SHP77 (cell line): ENCODE measurements around the gene LTBR.

ENCODE experiments used
- DNase-seq, 2 experiments: peaks; one replicate each; lab custom pipeline; 2025; lab: John Stamatoyannopoulos, UW

LTBR gene

DNA sequence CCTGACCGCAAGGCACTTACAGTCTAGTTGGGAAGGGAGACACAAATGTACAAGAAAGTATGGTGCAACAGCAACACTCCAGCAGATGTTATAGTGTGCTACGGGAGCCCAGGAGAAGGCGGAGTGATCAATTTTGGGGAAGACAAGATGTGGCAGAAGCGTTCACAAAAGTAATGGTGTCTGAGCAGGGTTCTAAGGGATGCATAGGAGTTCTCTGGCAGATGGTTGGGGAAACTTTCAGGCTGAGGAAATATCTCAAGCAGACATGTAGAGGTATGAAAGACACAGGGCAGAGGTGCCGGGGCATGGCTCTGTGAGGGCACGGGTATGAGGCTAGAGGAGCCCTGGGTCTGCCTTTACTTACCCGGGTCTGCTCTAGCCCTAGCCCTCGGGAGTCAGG, 37.0 kb upstream of the LTBR start:
- no peak for DNase-seq

DNA sequence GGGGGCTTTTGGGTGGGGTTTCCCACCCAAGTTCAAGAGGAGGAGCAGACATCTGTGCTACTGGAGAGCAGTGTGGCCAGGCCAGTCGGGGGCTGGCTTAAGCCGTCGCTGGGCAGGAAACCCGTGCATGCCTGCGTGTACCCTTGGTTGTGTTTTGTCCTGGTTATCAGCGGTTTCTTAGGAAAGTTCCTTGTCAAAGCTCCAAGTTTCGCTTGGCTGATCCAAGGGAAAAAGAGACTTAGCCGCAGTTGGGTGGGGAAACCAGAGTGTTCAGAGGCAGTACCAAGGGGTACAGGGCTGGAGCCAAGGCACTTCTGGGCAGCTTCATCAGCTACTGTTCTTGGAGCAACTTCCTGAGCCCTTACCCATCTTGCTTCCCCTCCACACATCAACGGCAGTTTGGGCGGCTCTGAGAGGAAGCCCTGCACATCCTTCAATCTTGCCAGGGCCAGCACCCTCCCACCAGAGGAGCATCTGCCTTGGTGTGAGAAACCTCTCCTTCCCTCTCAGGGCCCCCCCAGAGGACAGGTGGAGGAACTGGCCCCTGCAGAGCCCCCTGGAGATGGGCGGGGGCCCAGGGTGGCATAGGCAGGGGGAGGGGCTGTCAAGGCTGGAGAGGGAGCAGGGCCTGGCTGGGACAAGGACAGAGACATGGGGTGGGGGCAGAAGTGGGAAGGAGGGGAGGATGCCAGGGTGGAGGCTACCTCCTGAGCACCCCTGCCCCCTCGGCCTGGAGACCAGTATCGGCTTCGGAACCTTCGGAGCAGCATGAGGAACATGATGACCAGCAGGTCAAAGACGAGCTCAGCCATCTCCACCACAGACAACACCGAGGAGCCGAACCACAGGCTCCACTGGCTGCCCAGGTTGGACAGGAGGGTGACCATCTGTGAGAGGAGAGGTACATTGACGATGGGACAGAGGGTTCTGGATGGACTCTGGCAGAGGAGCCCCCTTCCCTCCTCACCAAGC, 36.3 kb upstream of the LTBR start:
- DNase-seq, result no peak

DNA sequence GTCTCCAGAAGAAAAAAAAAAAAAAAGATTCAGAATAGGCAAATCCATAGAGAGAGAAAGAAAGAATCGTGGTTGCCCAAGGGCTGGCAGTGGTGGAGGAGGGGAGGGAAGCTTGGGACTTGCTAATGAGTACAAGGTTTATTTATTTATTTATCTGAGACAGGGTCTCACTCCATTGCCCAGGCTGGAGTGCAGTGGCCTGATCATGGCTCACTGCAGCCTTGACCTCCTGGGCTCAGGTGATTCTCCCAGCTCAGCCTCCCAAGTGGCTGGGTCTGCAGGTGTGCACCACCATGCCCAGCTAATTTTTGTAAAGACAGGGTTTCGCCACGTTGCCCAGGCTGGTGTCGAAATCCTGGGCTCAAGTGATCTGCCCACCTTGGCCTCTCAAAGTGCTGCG, 32.3 kb upstream of the LTBR start:
- no peak for DNase-seq

DNA sequence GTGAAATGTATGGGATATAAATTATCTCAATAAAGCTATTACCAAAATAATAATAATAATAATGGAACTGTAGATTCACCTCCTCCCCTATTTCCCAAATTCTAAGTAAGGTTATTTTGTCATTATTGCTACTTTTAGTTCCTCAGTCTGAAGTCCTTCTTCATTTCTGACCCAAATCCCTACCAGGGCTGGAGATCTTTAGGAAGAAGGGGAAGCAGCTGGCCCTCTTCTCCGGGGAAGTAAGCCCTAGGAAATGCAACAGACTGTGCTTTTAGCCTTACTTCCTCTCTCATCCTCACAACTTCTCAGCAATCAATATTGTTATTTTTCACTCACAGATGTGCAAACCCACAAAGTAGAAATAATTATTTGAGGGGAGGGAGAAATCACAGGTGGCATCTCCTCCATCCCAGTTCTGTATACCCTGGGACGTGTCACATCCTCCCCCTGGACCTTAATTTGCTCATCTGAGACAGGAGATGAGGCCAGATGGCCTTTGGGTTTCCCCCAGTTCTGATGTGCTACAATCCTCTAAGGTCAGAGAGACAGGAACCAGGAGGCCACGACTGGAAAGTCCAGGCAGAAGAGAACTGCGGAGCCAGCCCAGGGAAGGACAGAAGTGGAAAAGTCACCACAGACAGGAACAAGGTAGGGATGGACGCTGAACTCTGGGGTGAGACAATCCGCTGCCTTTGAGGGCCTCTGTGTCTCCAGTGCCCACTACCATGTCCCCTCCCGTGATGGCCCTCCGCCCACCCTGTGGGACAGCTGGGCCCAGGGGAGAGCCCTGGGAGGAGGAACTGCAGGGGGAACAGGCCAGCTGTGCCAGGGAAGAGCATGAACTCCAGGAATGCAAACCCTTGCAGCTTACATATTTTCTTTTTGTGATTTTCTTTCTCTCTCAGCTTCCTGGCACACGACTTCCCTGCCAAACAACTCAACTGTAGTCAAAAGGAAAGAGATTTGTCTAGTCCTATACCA, 31.5 kb upstream of the LTBR start:
- no peak for DNase-seq

DNA sequence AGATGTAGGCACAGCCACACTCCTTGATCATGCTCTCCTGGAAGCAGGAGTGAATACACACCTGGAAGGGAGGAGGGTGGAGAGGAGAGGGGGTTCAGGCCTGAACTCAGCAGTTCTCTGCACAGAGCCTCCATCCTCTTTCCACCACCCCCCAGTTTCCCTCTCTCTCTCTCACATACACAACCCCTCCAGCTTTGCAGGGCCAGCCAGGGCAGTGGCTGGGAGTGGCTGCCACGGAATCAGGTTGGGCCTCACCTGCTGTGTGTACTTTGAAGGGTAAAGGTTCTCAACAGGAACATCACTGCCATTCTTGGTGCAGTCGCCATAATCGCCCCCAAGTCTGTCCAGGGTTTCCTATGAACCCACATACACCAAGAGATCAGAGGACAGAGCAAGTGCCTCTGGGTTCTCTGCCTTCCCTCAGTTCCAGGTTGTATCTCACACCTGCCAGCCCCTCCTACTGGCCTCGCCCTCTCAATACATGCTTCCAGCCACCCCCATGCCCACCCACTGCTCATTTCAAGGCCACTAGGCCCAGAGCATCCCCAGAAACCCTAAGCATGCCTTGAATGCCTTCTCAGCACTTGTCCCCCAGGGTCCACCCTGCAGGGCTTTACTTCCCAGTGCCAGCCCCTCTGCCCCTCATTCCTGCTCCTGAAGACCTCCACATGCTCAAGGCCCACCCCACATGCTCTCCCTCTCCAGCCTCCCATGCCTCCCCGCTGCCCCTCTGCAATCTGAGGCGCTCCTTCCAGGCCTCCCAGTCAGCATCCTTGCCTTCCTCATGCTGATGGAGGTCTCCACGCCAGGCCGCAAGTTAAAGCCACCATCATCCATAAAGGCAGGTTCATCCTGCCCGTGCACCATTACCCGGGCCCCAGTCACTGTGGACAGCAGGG, 29.2 kb upstream of the LTBR start:
- no peak for DNase-seq

DNA sequence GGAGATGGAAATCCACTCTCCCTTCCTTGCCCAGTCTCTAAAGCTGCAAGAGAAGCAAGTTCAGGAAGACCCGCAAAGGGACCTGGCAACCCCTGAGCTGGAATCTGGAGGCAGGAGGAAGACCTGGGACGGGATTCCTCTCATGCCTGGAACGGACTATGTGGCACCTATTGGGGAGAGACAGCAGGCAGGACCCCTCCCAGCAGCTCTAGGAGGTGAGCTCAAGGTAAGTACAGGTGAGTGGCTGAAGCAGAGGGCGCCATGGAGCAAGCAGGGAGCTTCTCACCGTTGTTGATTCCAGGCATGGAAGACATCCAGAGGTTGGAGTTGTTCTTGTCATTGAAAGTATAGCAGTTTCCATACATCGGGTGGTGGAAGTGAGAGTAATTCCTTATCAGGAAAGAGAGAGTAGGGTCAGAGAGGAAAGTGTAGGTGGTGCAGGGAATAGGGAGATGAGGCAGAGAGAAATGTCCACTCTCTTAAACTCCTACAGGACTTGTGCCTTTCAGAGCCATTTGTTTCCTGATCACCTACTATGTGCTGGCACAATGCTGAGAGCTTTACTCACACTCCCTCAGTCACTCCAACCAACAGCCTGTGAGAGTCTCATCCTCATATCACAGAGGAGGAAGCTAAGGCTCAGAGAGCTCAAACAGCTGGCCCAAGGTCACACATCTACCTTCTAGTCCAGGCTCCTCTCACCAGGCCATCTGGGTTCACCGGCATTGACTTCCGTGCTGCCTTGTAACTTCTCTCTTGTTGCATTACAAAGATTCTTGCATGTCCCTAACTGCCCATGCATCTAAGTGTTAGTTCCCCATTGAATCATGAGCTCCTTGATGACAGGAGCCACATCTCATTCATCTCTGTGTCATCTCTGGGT, 28.2 kb upstream of the LTBR start:
- DNase-seq, result no peak

DNA sequence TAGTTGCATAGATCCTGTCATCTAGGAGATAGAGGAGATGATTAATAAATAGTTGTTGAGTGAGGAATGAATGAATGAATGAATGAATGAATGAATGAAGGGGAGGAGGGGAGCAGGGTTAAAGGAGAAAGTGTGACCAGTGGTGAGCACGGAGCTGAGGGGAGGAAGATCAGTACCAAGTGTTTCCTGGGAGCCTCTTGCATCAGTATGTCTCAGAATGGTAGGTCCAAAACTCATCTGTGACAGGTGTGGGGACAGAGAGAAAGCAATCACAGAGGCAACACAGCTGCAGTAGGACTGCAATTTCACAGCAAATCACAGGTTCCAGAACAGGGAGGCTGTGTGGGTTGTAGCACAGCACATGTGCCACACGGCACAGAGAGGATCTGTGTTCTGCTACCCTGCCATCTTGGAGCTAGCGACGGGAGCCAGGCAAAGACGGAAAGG, 27.6 kb upstream of the LTBR start:
- DNase-seq, result no peak

DNA sequence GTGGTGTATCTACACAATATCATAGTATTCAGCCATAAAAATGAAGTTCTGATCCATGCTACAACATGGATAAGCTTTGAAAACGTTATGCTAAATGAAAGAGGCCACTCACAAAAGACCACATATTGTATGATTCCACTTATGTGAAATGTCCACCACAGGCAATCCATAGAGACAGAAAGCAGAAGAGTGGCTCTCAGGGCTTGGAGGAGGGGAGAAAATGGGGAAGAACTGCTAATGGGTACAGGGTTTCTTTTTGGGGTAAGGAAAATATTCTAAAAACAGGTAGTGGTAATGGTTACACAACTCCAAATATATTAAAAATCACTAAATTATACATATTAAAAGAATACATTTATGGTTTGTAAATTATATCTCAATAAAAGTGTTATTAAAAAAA, 25.1 kb upstream of the LTBR start:
- DNase-seq, result no peak

DNA sequence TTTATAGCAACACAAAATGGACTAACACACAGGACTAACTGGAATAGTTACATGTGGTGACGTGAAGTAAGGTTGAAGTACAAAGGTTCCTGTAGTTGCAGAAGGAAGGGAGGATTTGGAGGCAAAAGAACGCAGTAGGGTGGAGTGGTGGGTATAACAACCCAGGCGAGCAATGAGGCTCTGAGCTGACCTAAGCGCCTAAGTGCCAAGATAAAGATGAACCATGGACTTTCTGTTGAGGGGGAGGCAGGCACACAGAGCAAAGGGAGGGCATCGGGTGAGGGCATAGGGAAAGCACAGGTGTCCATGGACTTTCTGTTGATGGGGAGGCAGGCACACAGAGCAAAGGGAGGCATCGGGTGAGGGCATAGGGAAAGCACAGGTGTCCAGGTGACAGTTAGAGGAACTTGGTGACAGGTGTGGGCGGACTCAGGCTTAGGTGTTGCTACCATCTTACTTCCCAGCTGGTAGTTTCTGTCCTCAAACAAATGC, 23.8 kb upstream of the LTBR start:
- DNase-seq, result no peak

DNA sequence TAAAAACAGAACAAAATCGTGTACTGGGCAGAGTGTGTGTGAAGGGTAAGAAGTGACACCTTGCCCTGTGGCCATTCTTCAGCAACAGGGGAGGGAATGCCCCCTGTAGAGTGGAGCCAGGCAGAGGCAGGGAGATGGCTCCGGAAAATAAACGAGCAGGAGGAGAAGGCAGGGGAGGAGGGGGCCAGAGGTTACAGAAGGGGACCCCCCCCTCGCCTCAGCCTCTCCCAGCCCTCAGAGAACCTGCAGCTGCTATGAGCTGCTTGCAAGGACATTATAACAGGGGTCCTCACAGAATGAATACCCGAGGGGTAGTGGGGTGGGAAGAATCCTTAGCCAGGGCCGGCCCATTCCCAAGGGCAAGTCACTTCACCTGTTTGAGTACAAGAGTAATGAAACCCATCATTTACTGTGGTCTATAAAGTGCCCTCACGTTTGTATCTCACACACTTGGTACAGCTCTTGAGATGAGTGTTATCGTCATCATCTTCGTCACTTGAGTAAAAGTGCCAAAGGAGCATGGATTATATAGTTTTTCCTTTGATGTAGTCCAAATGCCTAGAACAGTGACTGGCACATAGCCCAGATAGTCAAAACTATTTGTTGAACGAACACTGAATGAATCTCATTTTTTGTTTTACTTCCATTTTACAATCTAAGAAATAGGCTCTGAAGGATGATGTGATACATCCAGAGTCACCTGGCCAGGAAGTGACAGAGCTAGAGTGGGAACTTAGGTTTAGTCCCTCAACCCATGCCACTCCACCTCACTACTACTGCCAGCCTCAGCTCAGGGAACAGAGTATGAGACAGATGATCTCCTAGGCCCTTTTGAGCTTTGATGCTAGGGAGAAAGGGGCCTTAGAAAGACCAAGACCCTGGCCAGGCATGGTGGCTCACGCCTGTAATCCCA, 23.1 kb upstream of the LTBR start:
- DNase-seq, result no peak

DNA sequence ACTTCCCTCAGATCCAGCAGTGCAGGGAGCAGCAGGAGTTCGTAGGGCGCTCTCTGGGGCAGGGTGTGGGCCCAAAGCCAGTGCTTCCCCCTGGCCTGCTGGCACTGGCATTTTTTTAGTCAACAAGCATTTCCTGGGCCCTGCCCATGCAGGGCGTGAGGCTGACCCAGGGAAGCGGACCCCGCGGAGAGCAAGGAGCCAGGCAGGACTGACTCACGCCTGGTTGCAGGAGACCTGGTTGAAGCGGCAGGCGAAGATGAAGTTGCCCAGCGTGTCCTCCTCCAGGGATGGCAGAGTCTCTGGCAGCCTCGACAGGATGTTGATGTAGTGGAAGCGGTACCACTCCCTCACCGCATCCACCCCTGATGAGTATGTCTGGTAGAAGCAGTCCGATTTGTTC, 22.1 kb upstream of the LTBR start:
- no peak for DNase-seq

DNA sequence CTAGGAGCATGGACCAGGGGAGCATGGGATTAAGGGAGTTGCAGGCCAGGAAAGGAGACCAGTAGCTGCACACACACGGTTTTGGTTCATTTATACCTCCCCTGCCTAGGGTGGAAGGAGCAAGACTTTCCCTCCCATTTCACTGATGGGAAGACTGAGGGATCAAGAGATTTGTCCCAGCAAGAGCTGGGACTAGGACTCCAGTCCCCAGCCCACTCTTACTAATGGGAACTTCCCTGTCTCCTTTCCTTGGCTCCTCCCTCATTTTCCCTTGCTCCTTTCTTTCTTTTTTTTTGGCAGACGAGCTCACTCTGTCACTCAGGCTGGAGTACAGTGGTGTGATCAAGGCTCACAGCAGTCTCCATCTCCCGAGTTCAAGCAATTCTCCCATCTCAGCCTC, 21.6 kb upstream of the LTBR start:
- no peak for DNase-seq

DNA sequence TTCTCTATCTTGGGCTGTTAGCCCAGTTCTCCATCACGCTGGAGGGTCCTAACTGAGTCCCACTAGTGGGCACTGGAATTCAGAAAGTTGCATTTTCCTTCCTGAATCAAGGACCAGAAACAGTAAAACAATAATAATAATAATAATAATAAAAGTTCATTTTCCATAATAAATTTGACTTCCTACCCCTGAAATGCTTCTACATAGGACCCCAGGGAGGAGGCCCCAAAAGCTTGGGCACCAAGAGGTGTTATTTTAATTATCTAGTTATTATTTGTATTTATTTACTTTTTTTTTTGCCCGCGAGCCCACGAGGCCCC, 21.0 kb upstream of the LTBR start:
- DNase-seq, result no peak

DNA sequence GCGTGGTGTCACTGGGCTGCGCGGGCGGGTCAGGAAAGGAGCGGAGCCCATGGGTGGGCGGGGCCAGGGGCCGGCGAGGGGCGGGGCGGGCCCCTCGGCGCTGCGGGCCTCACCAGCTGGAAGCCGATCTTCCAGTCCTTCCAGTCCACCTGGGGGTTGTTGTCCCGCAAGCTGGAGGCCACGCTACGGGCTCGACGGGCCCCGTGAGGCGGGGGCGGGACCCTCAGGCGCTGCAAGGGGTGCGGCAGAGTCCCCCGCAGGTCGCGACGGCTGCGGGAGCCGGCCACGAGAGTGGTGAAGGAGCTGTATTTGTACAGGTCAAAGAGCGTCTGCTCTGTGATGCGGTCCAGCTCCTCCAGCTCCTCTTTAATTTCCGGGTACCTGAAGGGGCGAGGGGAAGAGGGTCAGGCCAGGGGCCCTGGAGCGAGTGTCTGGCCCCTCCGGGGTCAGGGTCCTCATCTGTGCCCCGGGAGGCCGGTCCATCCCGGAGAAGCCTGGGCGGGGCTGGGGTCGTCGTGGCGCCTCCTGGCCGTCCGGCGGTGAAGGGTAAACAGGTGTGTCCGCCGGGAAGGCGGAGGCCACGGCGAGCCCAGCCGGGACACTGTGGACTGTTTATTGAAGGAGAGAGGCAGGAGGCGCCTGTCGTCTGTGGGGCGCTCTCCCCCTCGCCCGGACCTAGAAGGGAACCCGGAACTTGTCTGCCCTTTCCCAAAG, 20.5 kb upstream of the LTBR start:
- peak in 1 of 2 experiments; percentile 22 for DNase-seq

DNA sequence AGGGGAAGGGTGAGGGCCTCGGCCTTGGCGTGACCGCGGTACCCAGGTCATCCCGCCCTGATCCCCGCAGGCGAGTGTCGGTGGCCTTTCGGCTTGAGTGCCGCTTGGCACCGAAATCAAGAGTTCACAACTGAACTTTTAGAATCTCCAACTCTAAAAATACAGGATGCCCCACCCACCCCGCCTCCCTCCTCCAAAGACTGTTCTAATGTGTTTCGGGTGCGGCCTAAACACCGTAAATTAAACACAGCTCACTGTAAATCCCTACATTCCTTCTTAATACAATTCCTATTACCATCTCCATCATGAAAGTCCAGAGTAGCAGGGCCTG, 20.0 kb upstream of the LTBR start:
- no peak for DNase-seq

DNA sequence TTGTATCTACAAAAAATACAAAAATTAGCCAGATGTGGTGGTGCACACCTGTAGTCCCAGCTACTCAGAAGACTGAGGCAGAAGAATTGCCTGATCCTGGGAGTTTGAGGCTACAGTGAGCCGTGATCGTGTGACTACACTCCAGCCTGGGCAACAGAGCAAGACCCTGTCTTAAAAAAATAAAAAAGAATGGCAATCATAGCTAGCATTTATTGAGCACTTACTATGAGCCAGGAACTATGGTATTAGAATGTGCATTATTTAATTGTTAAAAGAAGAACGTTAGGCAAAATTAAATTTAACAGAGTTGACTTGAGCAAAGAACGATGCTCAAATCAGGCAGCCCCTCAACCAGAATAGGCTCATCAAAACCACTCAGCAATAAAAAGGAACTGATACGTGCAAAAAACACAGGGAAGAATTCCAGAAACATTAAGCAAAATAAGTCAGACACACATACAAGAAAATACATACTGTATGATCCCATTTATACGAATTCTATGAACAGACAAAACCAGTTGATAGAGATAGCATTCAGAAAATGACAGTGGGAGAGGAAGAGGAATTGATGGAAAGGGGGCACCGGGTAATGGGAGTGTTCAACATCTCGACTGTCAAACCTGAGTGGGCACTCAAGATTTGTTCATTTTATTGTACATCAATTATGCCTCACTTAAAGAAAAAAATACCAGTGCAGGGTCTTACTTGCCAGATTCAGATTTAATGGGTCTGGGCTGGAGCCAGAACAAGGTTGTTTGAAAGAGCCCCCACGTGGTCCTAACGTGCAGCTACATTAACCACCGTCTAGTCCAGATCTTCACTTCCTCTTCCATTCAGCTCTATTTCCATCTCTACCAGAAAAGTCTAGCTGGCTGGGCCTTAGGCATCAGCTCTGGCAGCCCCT, 16.6 kb upstream of the LTBR start:
- DNase-seq, result peak in 1 of 2 experiments; percentile 15

DNA sequence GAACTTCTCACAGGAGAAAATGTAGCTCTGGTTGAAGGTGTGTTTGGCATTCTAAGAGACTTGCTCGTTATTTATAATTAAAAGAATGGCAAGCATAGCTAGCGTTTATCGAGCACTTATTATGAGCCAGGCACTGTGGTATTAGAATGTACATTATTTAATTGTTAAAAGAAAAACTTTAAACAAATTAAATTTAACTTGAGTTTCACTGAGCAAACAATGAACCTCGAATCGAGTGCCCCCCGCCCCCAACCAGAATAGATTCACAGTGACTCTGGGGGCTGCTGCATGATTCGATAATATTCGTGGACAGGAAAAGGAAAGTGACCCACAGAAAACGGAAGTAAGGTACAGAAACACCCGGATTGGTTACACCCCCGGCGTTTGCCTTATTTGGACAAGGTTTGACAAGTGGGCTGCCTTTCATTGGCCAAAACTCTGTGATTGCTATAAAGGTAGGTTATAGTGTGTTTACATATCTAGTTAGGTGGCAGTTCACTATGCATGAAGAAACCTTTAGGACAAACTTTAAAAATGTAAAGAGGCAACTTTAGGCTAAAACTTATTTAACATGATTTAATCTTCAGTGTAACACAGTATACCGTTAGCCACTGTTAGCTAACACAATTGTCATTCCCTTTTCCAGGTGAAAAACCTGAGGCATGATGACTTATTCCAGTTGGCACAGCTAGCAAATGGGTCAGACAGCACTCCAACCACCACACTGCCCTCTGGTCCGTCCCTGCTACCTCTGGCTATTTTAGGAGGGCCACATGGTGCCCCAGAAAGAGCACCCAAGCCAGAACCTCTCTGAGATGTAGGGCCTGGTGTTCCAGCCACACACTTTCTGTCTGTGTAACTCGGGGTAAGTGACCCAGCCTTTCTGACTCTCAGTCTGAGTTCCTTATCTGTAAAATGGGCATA, 15.7 kb upstream of the LTBR start:
- DNase-seq, result no peak
